Heart right ventricle (tissue), 16 donors: ENCODE results near the gene KCNJ6. TPM values are rescaled to one million over a fixed set of nuclear protein-coding genes. Genes with fewer than 3 reads are reported as not detected.

Experiments used
- ATAC-seq, 8 donors: fragments of 200-7000 bp; cut with Tn5 transposase; one replicate each; pipeline ENCODE4 v1.9.1; 2020; ENCODE audit warnings: mild to moderate bottlenecking in 8 of 8, moderate library complexity in 8 of 8, moderate number of reproducible peaks in 1 of 8
- DNase-seq, 2 donors: peaks; one replicate each; pipeline ENCODE4 v3.0.0-alpha.2; 2020
- H3K27ac ChIP-seq, 10 donors: fragments of 200-600 bp; sonication (generic) in 2 of 10; one replicate each; pipeline versions ENCODE4 v1.5.0 to v1.8.0; 2020 to 2022; ENCODE audit warnings: mild to moderate bottlenecking in 3 of 10
- H3K27me3 ChIP-seq, 7 donors: fragments of 200-600 bp; one replicate each; pipeline ENCODE4 v1.8.0; 2021 to 2022; ENCODE audit warnings: mild to moderate bottlenecking in 2 of 7
- H3K36me3 ChIP-seq, 9 donors: fragments of 200-600 bp; sonication (generic) in 1 of 9; one replicate each; pipeline versions ENCODE4 v1.5.0 to v1.8.0; 2020 to 2022; ENCODE audit warnings: mild to moderate bottlenecking in 2 of 9
- H3K4me1 ChIP-seq, 9 donors: fragments of 200-600 bp; sonication (generic) in 1 of 9; one replicate each; pipeline versions ENCODE4 v1.5.0 to v1.8.0; 2020 to 2022; ENCODE audit warnings: mild to moderate bottlenecking in 4 of 9
- H3K4me3 ChIP-seq, 10 donors: fragments of 200-600 bp; sonication (generic) in 2 of 10; one replicate each; pipeline versions ENCODE4 v1.5.0 to v1.8.0; 2020 to 2022; ENCODE audit warnings: mild to moderate bottlenecking in 7 of 10, moderate library complexity in 2 of 10
- H3K9me3 ChIP-seq, 11 donors: fragments of 200-600 bp in 10 of 11; sonication (generic) in 2 of 11; one replicate each; pipeline versions ENCODE4 v1.5.0 to v1.8.0; 2013 to 2022; ENCODE audit warnings: mild to moderate bottlenecking in 2 of 11, control low read depth in 1 of 11, moderate library complexity in 1 of 11
- CTCF ChIP-seq, 9 donors: fragments of 200-600 bp; sonication (generic) in 2 of 9; IDR thresholded peaks; one replicate each; pipeline versions ENCODE4 v1.5.0 to v1.8.0; 2021 to 2022; ENCODE audit warnings: antibody characterized with exemption in 9 of 9, mild to moderate bottlenecking in 5 of 9, moderate library complexity in 1 of 9
- WGBS, 2 donors: extraction: QIAGEN DNeasy Blood & Tissue Kit; methylation state at CpG; one replicate each; pipeline ENCODE4 v1.1.7; 2013; ENCODE audit warnings: inconsistent platforms in 1 of 2; 5-methylcytosine and 5-hydroxymethylcytosine counted together
- intact Hi-C, 10 donors: fragments of 100-400 bp; cut with DNase I; formaldehyde crosslinking; loops; one replicate each; pipeline versions ENCODE4 v1.11.1 to v1.14.2; 2022
- polyA plus RNA-seq, 2 donors: library from polyadenylated mRNA; stranded (reverse); fragments of 200-250 nt; gene quantifications; one replicate each; pipeline ENCODE4 v1.2.3, GENCODE V29; 2013
- total RNA-seq, 10 donors: library from RNA; stranded (reverse); fragmentation: NEBNext Ultra II Directional in 3 of 10; extraction: Animal tissue kit (Norgen Biotek cat#: 25700) in 3 of 10; gene quantifications; one replicate each; pipeline versions ENCODE4 v1.2.1 to v1.2.4, GENCODE V29; 2021 to 2023
- donor health status: Arrhythmogenic right ventricular cardiomyopathy.
- donor health status: ischemic (EF 13 %, LVEDD 7.1; RV severe dilation, severe dysfunction).
- donor health status: healthy with polysubstance abuse.
- donor health status: DM: no; HTN: yes; CAD: no.
- donor health status: DM: no; HTN: no; CAD: no.
- donor health status: ischemic (EF 25% LVEDD 6.9; RV normal size, moderate dysfunction).
- donor health status: ischemic (EF 25% LVEDD 5.7; RV mildly dilated, moderate dysfunction).
- donor health status: healthy.
- donor health status: DM: yes; HTN: yes; CAD: no.
- donor health status: Ischemic cardiomyopathy.
- donor health status: ischemic (EF 35%, LVEDD 5.7; RV mildly dilated, moderate dysfunction).
- donor health status: nonischemic (EF 11% LVEDD 7.7; RV severe dilation, severe dysfunction).
- donor health status: DM: yes; HTN: yes; CAD: no.
- donor health status: PGD.
- donor health status: ischemic (EF 29% LVEDD 5.4; RV normal size, mild dysfunction).
- donor health status: nonischemic (EF 23%, LVEDD 6.1; RV moderate dilation, normal function).

Gene KCNJ6
- total and polyA plus RNA-seq, 12 donors: not detected

- peaks cover 0 to 2% (median 0%) of the 10 kb centered on the region in 9 donors for H3K4me1 ChIP-seq
- ATAC-seq (no peak), DNase-seq (no peak)
- peaks cover 0 to 12% (median 0%) of the 10 kb centered on the region in 11 donors for H3K9me3 ChIP-seq
- H3K36me3 ChIP-seq: no peaks in the 10 kb centered on the region
- no peak overlapping the region for H3K27ac ChIP-seq
- no peak overlapping the region for H3K4me3 ChIP-seq
- intact Hi-C loops: no loop called here
- H3K27me3 ChIP-seq: no peaks in the 10 kb centered on the region
- no peak for TF ChIP-seq CTCF (IDR thresholded peaks at IDR 0.05)
- 96 to 97% methylated on average over 11 of the region's 11 CpGs for WGBS, 2 donors
Observed at GRCh38 chr21:37614351-37614875, 301.8 kb downstream of the KCNJ6 start.

- ATAC-seq: no peak
- no peak overlapping the region for H3K27ac ChIP-seq
- no peaks in the 10 kb centered on the region for H3K36me3 ChIP-seq
- H3K9me3 ChIP-seq: peaks cover 0 to 5% (median 0%) of the 10 kb centered on the region in 11 donors
- intact Hi-C loops: no loop called here
- TF ChIP-seq CTCF (IDR thresholded peaks at IDR 0.05): no peak
- 70 to 96% methylated on average over 4 of the region's 4 CpGs for WGBS, 2 donors
- H3K27me3 ChIP-seq: peaks cover 0 to 6% (median 0%) of the 10 kb centered on the region in 7 donors
- no peak for DNase-seq
- H3K4me1 ChIP-seq: no peaks in the 10 kb centered on the region
- H3K4me3 ChIP-seq: no peak overlapping the region
Observed at GRCh38 chr21:37607081-37607480, 309.2 kb downstream of the KCNJ6 start.

GRCh38 chr21:37606549-37606948 lies 309.7 kb downstream of the KCNJ6 start:
- DNase-seq (no peak), ATAC-seq (no peak)
- Histone ChIP-seq H3K4me3 (no peak overlapping the region), H3K9me3 (peaks cover 0 to 5% (median 0%) of the 10 kb centered on the region in 11 donors), H3K4me1 (no peaks in the 10 kb centered on the region), H3K27me3 (peaks cover 0 to 6% (median 0%) of the 10 kb centered on the region in 7 donors), H3K36me3 (no peaks in the 10 kb centered on the region), H3K27ac (no peak overlapping the region)
- WGBS, 2 donors: 88 to 92% methylated on average over 10 of the region's 10 CpGs
- intact Hi-C loops: no loop called here
- TF ChIP-seq CTCF (IDR thresholded peaks at IDR 0.05): no peak

- Histone ChIP-seq H3K27me3 (peaks cover 0 to 6% (median 0%) of the 10 kb centered on the region in 7 donors), H3K9me3 (no peaks in the 10 kb centered on the region), H3K4me1 (no peaks in the 10 kb centered on the region), H3K27ac (no peak overlapping the region), H3K36me3 (no peaks in the 10 kb centered on the region), H3K4me3 (no peak overlapping the region)
- intact Hi-C loops: no loop called here
- no peak for TF ChIP-seq CTCF (IDR thresholded peaks at IDR 0.05)
- ATAC-seq: no peak
- DNase-seq: no peak
Observed at GRCh38 chr21:37605006-37605405, 311.3 kb downstream of the KCNJ6 start.
